Measurements from ENCODE around the gene RPL35A.

GRCh38 chr3:197953325-197953724 is 3.3 kb downstream of the RPL35A start:
- TF ChIP-seq CTCF (conservative IDR thresholded peaks at IDR 0.05; ENCODE audit: low read depth in 2 of 2) (no peak), POLR2AphosphoS5 (IDR thresholded peaks at IDR 0.05; ENCODE audit: low read depth) (no peak; the same call in 1 of the 2 replicates), REST (IDR thresholded peaks at IDR 0.05; ENCODE audit: unreplicated experiment) (no peak), EZH2 (IDR thresholded peaks at IDR 0.05; ENCODE audit: low read depth, unreplicated experiment) (no peak), ZNF331 (CRISPR knock-in tag; IDR thresholded peaks at IDR 0.05; ENCODE audit: low read depth) (no peak), CREB1 (CRISPR knock-in tag; IDR thresholded peaks at IDR 0.05; ENCODE audit: low read depth) (no peak), EZH2phosphoT487 (IDR thresholded peaks at IDR 0.05; ENCODE audit: unreplicated experiment) (no peak), JUNB (IDR thresholded peaks at IDR 0.05; ENCODE audit: unreplicated experiment) (no peak), ZNF114 (CRISPR knock-in tag; IDR thresholded peaks at IDR 0.05) (no peak), STAT1 (IDR thresholded peaks at IDR 0.05; ENCODE audit: unreplicated experiment) (no peak), ETS1 (IDR thresholded peaks at IDR 0.05) (no peak)

Data from GM23338 (cell line).